ENCODE measurements around the gene TTLL5.

DNA sequence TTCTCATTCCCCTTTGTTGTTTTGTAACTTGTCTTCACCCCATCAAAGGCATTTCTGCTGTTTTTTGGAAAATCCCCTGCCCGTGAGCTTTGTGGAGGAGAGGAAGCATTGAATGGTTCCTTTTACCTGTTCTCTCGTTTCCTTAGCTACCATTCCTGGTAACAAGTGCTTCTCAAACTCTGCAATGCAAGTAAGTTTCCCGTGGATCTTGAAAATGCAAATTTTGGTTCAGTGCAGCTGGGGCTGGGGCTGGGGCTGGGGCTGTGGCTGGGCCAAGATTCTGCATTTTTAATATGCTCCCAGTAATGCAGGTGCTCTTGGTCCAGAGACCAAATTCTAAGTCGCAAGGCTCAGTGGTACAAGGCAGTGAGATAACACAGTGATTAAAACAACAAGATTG, 151.6 kb downstream of the TTLL5 start:
- TF ChIP-seq, protein P1, sequence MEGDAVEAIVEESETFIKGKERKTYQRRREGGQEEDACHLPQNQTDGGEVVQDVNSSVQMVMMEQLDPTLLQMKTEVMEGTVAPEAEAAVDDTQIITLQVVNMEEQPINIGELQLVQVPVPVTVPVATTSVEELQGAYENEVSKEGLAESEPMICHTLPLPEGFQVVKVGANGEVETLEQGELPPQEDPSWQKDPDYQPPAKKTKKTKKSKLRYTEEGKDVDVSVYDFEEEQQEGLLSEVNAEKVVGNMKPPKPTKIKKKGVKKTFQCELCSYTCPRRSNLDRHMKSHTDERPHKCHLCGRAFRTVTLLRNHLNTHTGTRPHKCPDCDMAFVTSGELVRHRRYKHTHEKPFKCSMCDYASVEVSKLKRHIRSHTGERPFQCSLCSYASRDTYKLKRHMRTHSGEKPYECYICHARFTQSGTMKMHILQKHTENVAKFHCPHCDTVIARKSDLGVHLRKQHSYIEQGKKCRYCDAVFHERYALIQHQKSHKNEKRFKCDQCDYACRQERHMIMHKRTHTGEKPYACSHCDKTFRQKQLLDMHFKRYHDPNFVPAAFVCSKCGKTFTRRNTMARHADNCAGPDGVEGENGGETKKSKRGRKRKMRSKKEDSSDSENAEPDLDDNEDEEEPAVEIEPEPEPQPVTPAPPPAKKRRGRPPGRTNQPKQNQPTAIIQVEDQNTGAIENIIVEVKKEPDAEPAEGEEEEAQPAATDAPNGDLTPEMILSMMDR (IDR thresholded peaks at IDR 0.05; ENCODE audit: insufficient read depth, low read length, poor library complexity, severe bottlenecking) = no peak
- TF ChIP-seq EZH2phosphoT487 (conservative IDR thresholded peaks at IDR 0.05; ENCODE audit: low read length) = no peak

All from SU-DHL-6 (cell line).